ENCODE data around the gene TMEM45A.
"Not testable (repeated sequence)": the region's sequence is repeated elsewhere in the genome, so short reads cannot be mapped to it uniquely, and the experiment has no call there.

The TMEM45A gene

GRCh38 chr3:100483529-100483928 is 8.9 kb upstream of the TMEM45A start:
- no peak for DNase-seq (ENCODE audit: low spot score)

- DNase-seq (ENCODE audit: low spot score), result no peak
These were observed 5.6 kb upstream of the TMEM45A start for GRCh38 chr3:100486808-100487207.

DNA sequence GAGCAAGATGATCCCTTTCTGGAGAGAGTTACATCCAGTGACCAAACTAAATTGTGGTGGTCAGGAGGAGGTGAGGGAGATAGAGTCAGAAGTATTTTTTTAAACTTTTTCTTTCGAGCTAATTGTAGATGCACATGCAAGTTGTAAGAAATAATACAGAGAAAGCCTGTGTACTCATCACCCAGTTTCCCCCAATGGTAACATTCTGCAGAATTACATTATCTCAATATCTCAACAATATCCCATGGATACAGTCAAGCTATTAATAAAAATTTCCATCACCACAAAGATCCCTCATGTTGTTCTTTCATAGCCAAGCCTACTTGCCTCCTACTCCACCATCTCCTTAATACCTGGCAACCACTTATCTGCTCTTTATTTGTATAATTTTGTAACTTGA is 3.3 kb upstream of the TMEM45A start:
- DNase-seq (ENCODE audit: low spot score), result no peak

- no peak for DNase-seq (ENCODE audit: low spot score)
These were observed 4.4 kb downstream of the TMEM45A start for GRCh38 chr3:100496711-100497261.

- no peak for DNase-seq (ENCODE audit: low spot score)
These were observed 7.2 kb downstream of the TMEM45A start for GRCh38 chr3:100499651-100500050.

- no peak for DNase-seq (ENCODE audit: low spot score)
These were observed 8.0 kb downstream of the TMEM45A start for GRCh38 chr3:100500320-100500880.

DNA sequence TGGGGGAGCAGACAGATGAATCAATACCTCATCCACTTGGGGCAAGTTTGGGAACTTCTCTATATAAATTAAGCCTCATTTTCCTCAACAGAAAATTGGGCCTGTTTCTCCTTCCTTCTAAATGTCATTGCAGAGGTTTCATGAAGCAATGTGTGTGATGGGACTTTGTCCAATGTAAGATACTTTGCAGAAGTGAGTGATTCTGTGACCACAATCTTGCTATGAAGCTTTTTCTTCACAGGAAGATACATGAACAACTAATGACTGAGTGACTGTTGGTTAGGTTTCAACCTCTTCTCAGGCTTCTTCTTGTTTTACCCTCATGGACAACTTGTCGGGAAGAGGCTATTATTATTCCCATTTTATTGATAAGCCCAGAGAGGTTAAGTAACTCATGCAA is 11.0 kb downstream of the TMEM45A start:
- DNase-seq (ENCODE audit: low spot score), result no peak

DNA sequence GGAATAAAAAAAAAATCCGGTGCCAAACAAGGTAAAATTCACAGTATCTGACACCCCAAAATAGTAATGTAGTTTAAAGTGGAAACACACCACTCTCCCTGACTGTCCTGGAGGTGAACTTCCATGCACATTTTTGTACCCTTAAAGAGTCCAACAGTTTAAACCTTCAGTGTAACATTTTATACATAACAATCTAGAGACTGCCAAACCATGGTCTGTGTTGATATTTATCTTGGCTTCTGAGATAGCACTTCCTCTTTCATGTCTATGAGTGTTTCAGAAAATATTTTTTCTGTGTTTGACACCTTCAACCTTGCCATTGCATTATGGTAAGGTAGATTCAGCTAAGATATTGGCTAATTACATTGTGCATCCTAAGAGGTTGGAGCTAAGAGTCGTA is 13.9 kb downstream of the TMEM45A start:
- no peak for DNase-seq (ENCODE audit: low spot score)

GRCh38 chr3:100509818-100510217 is 17.4 kb downstream of the TMEM45A start:
- not testable (repeated sequence) for DNase-seq (ENCODE audit: low spot score)

GRCh38 chr3:100516232-100516631 is 23.8 kb downstream of the TMEM45A start:
- no peak for DNase-seq (ENCODE audit: low spot score)

DNA sequence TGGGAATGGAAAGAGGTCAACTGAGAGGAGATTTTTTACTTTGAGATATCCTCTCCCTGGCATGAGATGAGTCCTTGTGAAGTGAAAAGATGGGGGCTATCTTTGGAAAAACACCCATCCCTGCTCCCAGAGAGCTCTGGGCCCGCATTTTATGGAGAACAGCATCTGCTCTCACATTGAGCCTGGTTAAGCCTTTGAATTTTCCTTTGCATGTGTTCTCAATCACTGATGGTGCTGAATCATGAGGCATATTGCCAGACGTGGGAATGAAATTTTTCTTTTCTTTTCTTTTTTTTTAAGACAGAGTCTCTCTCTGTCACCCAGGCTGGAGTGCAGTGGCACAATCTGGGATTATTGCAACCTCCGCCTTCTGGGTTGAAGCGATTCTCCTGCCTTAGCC is 24.4 kb downstream of the TMEM45A start:
- DNase-seq (ENCODE audit: low spot score), result no peak

GRCh38 chr3:100517276-100517675 is 24.9 kb downstream of the TMEM45A start:
- DNase-seq (ENCODE audit: low spot score), result no peak

DNA sequence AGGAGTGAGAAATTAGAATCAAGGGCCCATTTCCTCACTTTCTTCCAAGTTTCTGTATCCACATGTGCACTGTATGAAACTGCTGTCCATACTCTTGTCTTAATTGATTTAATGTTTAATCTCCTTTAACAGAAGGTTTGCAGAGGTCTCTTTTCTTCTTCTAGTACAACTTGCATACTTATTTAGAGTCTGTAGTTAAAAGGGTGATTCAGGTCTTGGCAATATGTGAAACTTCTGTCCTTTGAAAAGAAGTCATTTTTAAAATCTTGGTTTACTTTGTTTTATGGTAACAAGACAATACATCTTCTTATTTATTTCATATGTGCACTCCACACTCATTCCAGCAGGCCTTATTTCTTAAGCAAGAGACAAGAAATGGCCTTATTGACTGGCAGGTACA is 25.8 kb downstream of the TMEM45A start:
- no peak for DNase-seq (ENCODE audit: low spot score)

- DNase-seq (ENCODE audit: low spot score), result no peak
These were observed 26.6 kb downstream of the TMEM45A start for GRCh38 chr3:100518983-100519382.

DNA sequence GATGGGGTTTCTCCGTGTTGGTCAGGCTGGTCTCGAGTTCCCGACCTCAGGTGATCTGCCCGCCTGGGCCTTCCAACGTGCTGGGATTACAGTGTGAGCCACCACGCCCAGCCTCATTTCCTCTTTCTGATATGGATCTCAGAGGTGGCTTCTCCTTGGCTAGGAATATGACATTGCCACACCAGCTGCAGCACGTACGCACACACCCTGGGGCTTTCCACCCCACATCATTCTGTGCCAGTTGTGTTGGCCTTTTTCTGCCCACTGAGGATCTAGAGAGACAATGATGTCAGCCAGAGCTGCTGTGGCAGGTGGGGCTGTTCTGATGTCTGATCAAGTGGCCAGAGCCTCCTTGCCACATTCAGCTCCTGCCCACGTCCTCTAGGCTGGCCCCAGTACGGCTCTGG is 29.0 kb downstream of the TMEM45A start:
- DNase-seq (ENCODE audit: low spot score), result no peak

DNA sequence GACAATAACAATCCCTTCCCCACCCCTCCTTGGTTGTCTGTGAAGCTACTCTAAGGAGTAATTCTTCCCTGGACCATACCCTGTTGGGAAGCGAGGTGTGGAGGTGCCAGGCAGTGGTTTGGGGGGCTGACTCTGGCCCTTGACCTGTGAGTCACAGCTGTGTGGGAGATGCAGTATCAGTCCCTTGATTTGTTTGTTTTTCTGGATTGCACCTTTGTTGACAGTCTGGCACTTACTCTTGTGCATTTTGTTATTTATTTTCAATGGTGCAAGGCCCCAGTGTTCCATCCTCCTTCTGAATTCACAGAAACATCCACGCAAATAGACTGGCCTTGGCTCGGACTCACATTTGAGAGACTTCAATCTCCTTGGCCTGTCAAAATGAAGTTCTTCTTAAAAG is 29.7 kb downstream of the TMEM45A start:
- DNase-seq (ENCODE audit: low spot score), result no peak

DNA sequence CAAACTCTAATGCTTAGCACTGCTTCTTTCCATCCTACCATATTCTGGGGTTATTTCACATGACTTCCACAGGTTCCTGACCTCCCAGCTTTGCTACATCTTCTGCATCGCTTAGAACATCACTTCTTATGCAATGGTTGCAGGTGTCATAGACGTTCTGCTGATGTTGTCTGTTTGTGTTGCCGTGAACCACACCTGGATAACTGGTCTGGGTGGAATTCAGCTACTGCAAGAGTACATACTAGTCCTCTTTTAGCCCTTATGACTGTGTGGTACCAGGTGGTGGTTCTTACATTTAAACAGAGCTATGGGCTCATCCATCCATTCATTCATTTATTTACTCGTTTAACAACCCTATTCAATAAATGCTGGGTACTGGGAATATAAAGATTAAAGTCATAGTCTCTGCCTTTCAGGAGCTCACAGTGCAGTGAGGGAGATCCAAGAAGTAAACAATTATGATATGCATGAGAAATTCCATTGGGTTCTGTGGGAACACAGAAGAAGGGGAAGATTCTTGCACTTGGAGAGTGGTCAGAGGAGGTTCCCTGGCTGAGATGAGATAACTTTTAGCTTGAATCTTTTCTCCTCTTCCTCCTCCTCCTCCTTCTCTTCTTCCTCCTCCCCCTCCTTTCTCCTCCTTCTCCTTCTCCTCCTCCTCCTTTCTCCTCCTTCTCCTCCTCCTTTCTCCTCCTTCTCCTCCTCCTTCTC is 30.8 kb downstream of the TMEM45A start:
- DNase-seq (ENCODE audit: low spot score), result no peak

DNA sequence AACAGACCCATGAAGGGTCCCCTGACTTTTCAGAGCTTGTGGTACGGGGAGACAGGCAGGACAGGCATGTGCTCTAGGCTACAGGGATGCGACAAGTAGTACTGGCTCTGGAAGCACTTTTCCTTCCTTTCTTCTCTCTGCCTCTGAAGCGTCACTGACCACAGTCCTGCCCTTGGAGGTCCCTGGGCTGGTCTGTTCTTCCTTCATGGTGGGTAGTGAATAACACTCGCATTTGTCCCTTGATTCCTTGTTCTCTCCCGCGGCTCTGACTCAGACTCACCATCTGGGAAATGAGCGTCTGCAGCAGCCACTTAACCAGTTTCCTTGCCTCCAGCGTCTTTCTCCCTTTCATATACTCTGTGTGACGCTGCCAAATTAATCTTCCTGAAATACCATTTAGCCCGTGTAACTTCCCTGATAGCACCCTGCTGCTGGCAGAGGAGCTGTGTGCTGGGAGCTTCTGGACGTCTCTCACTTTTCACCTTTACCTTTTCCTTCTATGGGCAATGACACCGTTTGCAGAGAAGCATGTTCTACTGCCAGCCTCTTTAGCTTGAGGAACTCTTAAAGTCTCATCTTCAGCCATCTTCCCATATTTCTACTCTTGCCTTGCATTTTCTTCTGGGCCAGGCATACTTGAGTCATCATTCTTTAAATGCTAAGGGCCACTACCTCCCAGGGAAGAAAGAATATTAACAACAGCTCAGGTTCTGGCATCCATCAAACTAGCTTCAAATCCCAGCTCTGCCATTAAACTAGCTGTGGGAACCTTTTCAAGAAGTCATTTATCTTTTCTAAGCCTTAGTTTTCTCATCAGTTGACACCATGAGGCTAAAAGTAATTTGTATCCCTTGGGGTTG is 33.6 kb downstream of the TMEM45A start:
- DNase-seq (ENCODE audit: low spot score), result no peak

DNA sequence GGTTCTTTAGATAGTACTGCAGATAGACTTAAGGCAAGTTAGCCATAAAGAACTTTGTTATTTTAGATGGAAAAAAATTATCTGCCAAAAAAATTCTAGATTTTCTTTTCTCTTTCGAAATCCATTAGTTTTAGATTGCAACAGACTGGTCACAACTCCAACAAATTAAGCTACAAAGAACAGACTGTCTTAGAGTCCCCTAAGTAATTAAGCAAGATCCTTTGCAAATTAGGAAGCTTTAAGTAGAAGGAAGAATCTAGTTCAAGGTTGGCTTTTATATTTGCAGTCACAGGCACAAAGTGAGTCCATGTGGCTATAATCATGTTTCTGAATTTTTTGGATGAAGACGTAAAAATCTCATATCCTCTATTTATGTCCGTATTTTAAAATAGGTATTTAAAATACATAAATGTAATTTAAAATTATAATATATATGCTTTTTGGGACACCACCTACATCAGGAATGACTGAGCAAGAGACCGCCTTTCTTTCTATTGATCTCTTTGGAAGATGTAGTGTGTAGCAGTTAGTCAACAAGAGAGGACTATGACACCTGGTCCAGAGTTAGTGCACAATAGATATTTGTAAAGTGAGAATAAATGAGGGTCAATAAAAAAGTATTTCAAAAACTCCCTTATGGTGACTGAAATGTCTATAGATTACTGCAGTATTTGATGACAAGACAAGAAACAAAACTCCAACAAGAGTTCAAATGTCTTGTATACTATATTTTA is 34.4 kb downstream of the TMEM45A start:
- DNase-seq (ENCODE audit: low spot score), result no peak

GRCh38 chr3:100527347-100527735 is 34.9 kb downstream of the TMEM45A start:
- DNase-seq (ENCODE audit: low spot score), result no peak

DNA sequence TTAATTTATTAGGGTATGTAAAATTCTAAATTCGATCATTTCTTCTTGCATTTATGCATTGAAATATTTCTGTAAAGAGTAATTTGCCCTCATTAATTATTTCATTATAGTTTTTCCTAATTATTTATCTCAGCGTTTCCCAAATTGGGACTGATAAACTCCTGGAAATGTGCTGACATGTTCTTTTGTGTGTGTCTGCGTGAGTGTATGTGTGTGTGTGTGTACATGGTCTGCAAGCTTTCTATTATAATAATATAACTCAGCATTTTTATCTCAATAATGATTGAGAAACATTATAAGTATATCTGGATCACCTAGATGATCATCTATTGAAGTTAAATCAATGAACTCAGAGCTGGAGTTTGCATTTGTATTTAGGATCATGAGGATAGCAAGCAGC is 38.7 kb downstream of the TMEM45A start:
- no peak for DNase-seq (ENCODE audit: low spot score)

- DNase-seq (ENCODE audit: low spot score), result no peak
These were observed 40.0 kb downstream of the TMEM45A start for GRCh38 chr3:100532411-100532810.
